OCI-LY7 (cell line): ENCODE data around the gene PYCARD. TPM values are rescaled to one million over a fixed set of nuclear protein-coding genes. Genes with fewer than 3 reads are reported as not detected.

Source experiments
- BruUV-seq: library from RNA; stranded (reverse); fragments of 400-500 nt; replicated peaks from 2 replicates; lab custom pipeline; 2021; lab: Mats Ljungman, UMichigan
- CTCF ChIA-PET: fragments of 300-600 bp; sonication (Branson Sonifier 250); formaldehyde crosslinking; loops from one replicate; lab custom pipeline; 2022; ENCODE audit warnings: antibody characterized with exemption; ENCODE audit not compliant: unreplicated experiment; lab: Charles Lee
- POLR2A ChIA-PET: fragments of 300-600 bp; sonication (Branson Sonifier 250); formaldehyde crosslinking; loops from one replicate; lab custom pipeline; 2022; ENCODE audit warnings: antibody characterized with exemption; lab: Charles Lee
- DNase-seq: peaks from one replicate; pipeline ENCODE4 v3.0.0-alpha.2; 2015; ENCODE audit warnings: low spot score
- H2AFZ ChIP-seq: fragments of 200-600 bp; sonication (generic), shearing (Covaris generic); 2 replicates; pipeline ENCODE4 v1.6.1; 2014; ENCODE audit warnings: mild to moderate bottlenecking, antibody characterized with exemption, low read length, moderate library complexity
- H3K27ac ChIP-seq: fragments of 200-600 bp; sonication (generic); 2 replicates; pipeline ENCODE4 v1.5.1; 2014; ENCODE audit warnings: mixed run types, low read depth, mild to moderate bottlenecking, moderate library complexity, low read length, inconsistent platforms; ENCODE audit not compliant: poor library complexity, severe bottlenecking
- H3K36me3 ChIP-seq: fragments of 200-600 bp; sonication (generic); 2 replicates; pipeline ENCODE4 v1.6.1; 2014; ENCODE audit warnings: mild to moderate bottlenecking, antibody characterized with exemption, low read length, moderate library complexity, mixed read lengths; ENCODE audit not compliant: insufficient read depth
- H3K4me1 ChIP-seq: fragments of 200-600 bp; sonication (generic); 2 replicates; pipeline ENCODE4 v1.5.1; 2014; ENCODE audit warnings: mild to moderate bottlenecking, low read length; ENCODE audit not compliant: insufficient read depth, poor library complexity, severe bottlenecking
- H3K4me2 ChIP-seq: fragments of 200-600 bp; sonication (generic); 2 replicates; pipeline ENCODE4 v1.6.1; 2014; ENCODE audit warnings: mild to moderate bottlenecking, low read length
- H3K4me3 ChIP-seq: fragments of 200-600 bp; sonication (generic); 2 replicates; pipeline ENCODE4 v1.5.1; 2014; ENCODE audit warnings: mild to moderate bottlenecking, low read depth, low read length; ENCODE audit not compliant: poor library complexity, severe bottlenecking
- H3K79me2 ChIP-seq: fragments of 200-600 bp; sonication (generic); 2 replicates; pipeline ENCODE4 v1.6.1; 2016; ENCODE audit warnings: low read depth, mild to moderate bottlenecking, low read length, moderate library complexity, mixed read lengths; ENCODE audit not compliant: insufficient read depth
- H3K9me2 ChIP-seq: fragments of 200-600 bp; sonication (generic); 2 replicates; pipeline ENCODE4 v1.6.1; 2016; ENCODE audit warnings: mild to moderate bottlenecking, low read length, mixed read lengths; ENCODE audit not compliant: insufficient read depth
- H3K9me3 ChIP-seq: fragments of 200-600 bp; sonication (generic); 2 replicates; pipeline ENCODE4 v1.6.1; 2014; ENCODE audit warnings: mild to moderate bottlenecking, mixed run types, low read length, mixed read lengths
- H4K20me1 ChIP-seq: fragments of 200-600 bp; sonication (generic); 2 replicates; pipeline ENCODE4 v1.6.1; 2014; ENCODE audit warnings: mild to moderate bottlenecking, antibody characterized with exemption, low read length, moderate library complexity, mixed read lengths; ENCODE audit not compliant: insufficient read depth
- CTCF ChIP-seq: fragments of 200-600 bp; sonication (generic); conservative IDR thresholded peaks from 2 replicates; pipeline ENCODE4 v1.5.1; 2014; ENCODE audit warnings: mild to moderate bottlenecking, antibody characterized with exemption, low read length, moderate library complexity, mixed read lengths
- EZH2phosphoT487 ChIP-seq: fragments of 200-600 bp; sonication (generic); IDR thresholded peaks from 2 replicates; pipeline ENCODE4 v1.6.1; 2018; ENCODE audit warnings: low read depth, borderline replicate concordance, mild to moderate bottlenecking, mixed run types, antibody characterized with exemption, low read length, moderate library complexity, mixed read lengths
- intact Hi-C: fragments of 100-400 bp; cut with micrococcal nuclease; formaldehyde crosslinking; loops from one replicate; pipeline ENCODE4 v1.10.0; 2022; ENCODE audit not compliant: unreplicated experiment
- total RNA-seq, 2 experiments: library from RNA; depleted of rRNA in 1 of 2; stranded (reverse); fragments of >200 nt in 1 of 2; shearing (Covaris generic) in 1 of 2; gene quantifications; 2 replicates each; pipeline ENCODE4 v1.2.3, GENCODE V29; 2014 to 2022

The PYCARD gene
- total RNA-seq, 2 experiments from 2014 or later, result 5.5 to 14.8 TPM

GRCh38 chr16:31193874-31194273 is 8.7 kb downstream of the PYCARD start:
- Histone ChIP-seq H3K4me2 (no peak overlapping the region), H3K9me3 (no peaks in the 10 kb centered on the region), H3K27ac (no peak overlapping the region), H3K4me1 (no peaks in the 10 kb centered on the region), H3K9me2 (no peaks in the 10 kb centered on the region), H3K36me3 (peaks cover 89% of the 10 kb centered on the region), H4K20me1 (peaks cover 16% of the 10 kb centered on the region), H3K79me2 (peaks cover 12% of the 10 kb centered on the region; the same call in 1 of the 2 replicates), H3K4me3 (no peak overlapping the region), H2AFZ (no peak overlapping the region)
- ChIA-PET POLR2A (no interaction called here), CTCF (no interaction called here)
- DNase-seq, result no peak
- BruUV-seq, result no TSS peak
- intact Hi-C loops, result no loop called here
- TF ChIP-seq EZH2phosphoT487 (no peak), CTCF (no peak)

- Histone ChIP-seq H3K36me3 (peaks cover 96% of the 10 kb centered on the region), H3K79me2 (peaks cover 20% of the 10 kb centered on the region; the same call in 1 of the 2 replicates), H2AFZ (no peak overlapping the region), H3K27ac (no peak overlapping the region), H3K4me3 (no peak overlapping the region), H4K20me1 (peaks cover 24% of the 10 kb centered on the region), H3K4me1 (no peaks in the 10 kb centered on the region), H3K4me2 (no peak overlapping the region), H3K9me2 (no peaks in the 10 kb centered on the region), H3K9me3 (no peaks in the 10 kb centered on the region)
- CTCF ChIA-PET, result no interaction called here
- intact Hi-C loops, result no loop called here
- no TSS peak for BruUV-seq
- no peak for DNase-seq
- POLR2A ChIA-PET, result no interaction called here
- TF ChIP-seq EZH2phosphoT487, result no peak
- TF ChIP-seq CTCF, result no peak
Observed at GRCh38 chr16:31192856-31193642, 9.5 kb downstream of the PYCARD start.
